HepG2 (cell line): Measurements from ENCODE around the gene TAGLN2. TPM values are rescaled to one million over a fixed set of nuclear protein-coding genes. Genes with fewer than 3 reads are reported as not detected.

ENCODE experiments used
- ATAC-seq: fragments of 200-7000 bp; cut with Tn5 transposase; 3 replicates; pipeline ENCODE4 v1.9.1; 2020; ENCODE audit warnings: mild to moderate bottlenecking, moderate library complexity
- BruUV-seq: library from RNA; stranded (reverse); fragments of 400-500 nt; replicated peaks from 2 replicates; lab custom pipeline; 2021; lab: Mats Ljungman, UMichigan
- CTCF ChIA-PET: fragments of 300-600 bp; formaldehyde crosslinking; extraction: SDS; loops from one replicate; lab custom pipeline; 2021; ENCODE audit warnings: low total read pairs, inconsistent platforms, low intra/inter-chr PET ratio; lab: Yijun Ruan, JAX
- POLR2A ChIA-PET: fragments of 350-600 bp; sonication (Branson Sonifier 250); formaldehyde crosslinking; loops from one replicate; lab custom pipeline; 2020; ENCODE audit warnings: antibody characterized with exemption, inconsistent platforms; lab: Yijun Ruan, JAX
- DNase-seq: peaks from one replicate; pipeline ENCODE4 v3.0.0-alpha.2; 2015; ENCODE audit warnings: low spot score
- FAIRE-seq: peaks from 3 replicates; lab custom pipeline; 2011; peaks lifted over from hg19 to GRCh38; lab: Jason Lieb, UNC
- H2AFZ ChIP-seq: one replicate; pipeline ENCODE4 v1.6.1; 2011; ENCODE audit warnings: low read length, inconsistent platforms
- H3K27ac ChIP-seq: fragments of 300-600 bp; 3 replicates; pipeline ENCODE4 v1.8.0; 2011; ENCODE audit warnings: mixed run types, mild to moderate bottlenecking, mixed read lengths, low read length, inconsistent platforms; ENCODE audit not compliant: insufficient read depth; ENCODE audit errors: extremely low read length
- H3K27me3 ChIP-seq, 2 experiments: fragments of 200-600 bp in 1 of 2; 2 replicates in 1 of 2; 3 replicates in 1 of 2; pipeline versions ENCODE4 v1.6.0 to v1.8.0; 2011; ENCODE audit warnings: low read length in 2 of 2, mild to moderate bottlenecking in 2 of 2, moderate library complexity in 2 of 2, inconsistent platforms in 1 of 2; ENCODE audit not compliant: insufficient read depth in 2 of 2, control insufficient read depth in 1 of 2
- H3K36me3 ChIP-seq, 2 experiments: fragments of 200-600 bp in 1 of 2; replicated peaks in 1 of 2; 2 replicates in 1 of 2; 3 replicates in 1 of 2; pipeline versions ENCODE4 v1.5.1 to v1.8.0; 2011; ENCODE audit warnings: low read length in 2 of 2, inconsistent platforms in 1 of 2; ENCODE audit not compliant: insufficient read depth in 2 of 2, control insufficient read depth in 1 of 2
- H3K4me1 ChIP-seq: 2 replicates; pipeline ENCODE4 v1.5.1; 2012; ENCODE audit warnings: low read length, inconsistent platforms; ENCODE audit not compliant: insufficient read depth
- H3K4me2 ChIP-seq: 2 replicates; pipeline ENCODE4 v1.6.0; 2011; ENCODE audit warnings: low read depth, low read length, inconsistent platforms
- H3K4me3 ChIP-seq, 3 experiments: fragments of 200-600 bp in 1 of 3; sonication (generic), shearing (Covaris generic) in 1 of 3; replicated peaks in 1 of 3; 2 replicates each; pipeline ENCODE4 v1.5.1; 2011 to 2016; ENCODE audit warnings: low read length in 3 of 3, inconsistent platforms in 2 of 3, low read depth in 2 of 3, mild to moderate bottlenecking in 2 of 3, control low read depth in 1 of 3, mixed read lengths in 1 of 3; ENCODE audit not compliant: insufficient read depth in 1 of 3
- H3K79me2 ChIP-seq: one replicate; pipeline ENCODE4 v1.6.1; 2011; ENCODE audit warnings: low read length, inconsistent platforms; ENCODE audit not compliant: insufficient read depth
- H3K9ac ChIP-seq: 2 replicates; pipeline ENCODE4 v1.6.0; 2011; ENCODE audit warnings: mild to moderate bottlenecking, low read depth, low read length, inconsistent platforms; ENCODE audit not compliant: insufficient read depth
- H3K9me3 ChIP-seq: 2 replicates; pipeline ENCODE4 v1.5.1; 2012; ENCODE audit warnings: mild to moderate bottlenecking, low read length
- H4K20me1 ChIP-seq: 2 replicates; pipeline ENCODE4 v1.6.0; 2011; ENCODE audit warnings: inconsistent platforms, mild to moderate bottlenecking, low read length, moderate library complexity; ENCODE audit not compliant: insufficient read depth
- FOXP4 ChIP-seq: sonication (generic); formaldehyde crosslinking; IDR thresholded peaks from 2 replicates; pipeline ENCODE4 v1.4.0; 2020; ENCODE audit warnings: missing genetic modification reagents
- MXD4 ChIP-seq: IDR thresholded peaks from 2 replicates; pipeline ENCODE4 v1.6.1; 2016; ENCODE audit warnings: mild to moderate bottlenecking, missing biosample characterization, missing genetic modification reagents
- SNAI1 ChIP-seq: sonication (generic); formaldehyde crosslinking; IDR thresholded peaks from 2 replicates; pipeline ENCODE4 v1.5.0; 2020; ENCODE audit warnings: mild to moderate bottlenecking, missing genetic modification reagents, borderline replicate concordance
- TBL1XR1 ChIP-seq: fragments of 150-350 bp; IDR thresholded peaks from 2 replicates; pipeline ENCODE4 v1.6.1; 2014; ENCODE audit warnings: borderline replicate concordance, low read length; ENCODE audit not compliant: partially characterized antibody
- XBP1 ChIP-seq: sonication (generic); formaldehyde crosslinking; IDR thresholded peaks from 2 replicates; pipeline ENCODE4 v1.5.0; 2020; ENCODE audit warnings: missing genetic modification reagents
- ZFP82 ChIP-seq: sonication (generic); formaldehyde crosslinking; IDR thresholded peaks from 2 replicates; pipeline ENCODE4 v1.5.1; 2020; ENCODE audit warnings: mild to moderate bottlenecking, missing genetic modification reagents, borderline replicate concordance
- ZNF503 ChIP-seq: sonication (generic); formaldehyde crosslinking; IDR thresholded peaks from 2 replicates; pipeline ENCODE4 v1.4.0; 2020; ENCODE audit warnings: missing genetic modification reagents
- ZNF512 ChIP-seq: sonication (generic); formaldehyde crosslinking; IDR thresholded peaks from 2 replicates; pipeline ENCODE4 v1.4.0; 2020; ENCODE audit warnings: mild to moderate bottlenecking, missing genetic modification reagents
- ZNF724P ChIP-seq: sonication (generic); formaldehyde crosslinking; IDR thresholded peaks from 2 replicates; pipeline ENCODE4 v1.8.0; 2022; ENCODE audit warnings: missing genetic modification reagents, borderline replicate concordance
- WGBS: methylation state at CpG from one replicate; pipeline ENCODE4 v1.1.6; 2017; ENCODE audit warnings: low lambda C conversion rate; 5-methylcytosine and 5-hydroxymethylcytosine counted together
- in situ Hi-C: cut with HindIII; loops from 2 replicates; pipeline ENCODE4 v1.10.0; 2017; ENCODE audit warnings: low pct_unique_long_range_greater_than_20kb; ENCODE audit not compliant: extremely low pct_ligation_motif_present
- intact Hi-C: fragments of 100-400 bp; cut with micrococcal nuclease; formaldehyde crosslinking; loops from one replicate; pipeline ENCODE4 v1.10.0; 2022; ENCODE audit not compliant: unreplicated experiment
- polyA plus RNA-seq, 8 experiments: library from polyadenylated mRNA; depleted of rRNA in 3 of 8; stranded (reverse) in 7 of 8; unstranded in 1 of 8; fragments of >200 nt; fragmentation: Illumina TruSeq in 4 of 8; extraction: Trizol in 4 of 8; gene quantifications; 2 replicates each; pipeline versions ENCODE4 v1.2.1 to v1.2.3, GENCODE V29; 2011 to 2016; ENCODE audit warnings: low read depth in 4 of 8, missing spikeins in 1 of 8, mixed read lengths in 1 of 8; ENCODE audit not compliant: insufficient read depth in 1 of 8
- total RNA-seq, 5 experiments: library from RNA; depleted of rRNA; stranded (reverse); fragments of >200 nt; fragmentation: Illumina TruSeq; extraction: Trizol; gene quantifications; 2 replicates each; pipeline ENCODE4 v1.2.3, GENCODE V29; 2016; ENCODE audit warnings: low read depth in 1 of 5

Gene TAGLN2
- total and polyA plus RNA-seq, 2 of the 13 experiments (the other 11 are each of a cell fraction or from before 2014, with no cell fraction given): 6.7 to 17.2 TPM

- intact Hi-C loops (no loop called here), in situ Hi-C loops (no loop called here)
- TF ChIP-seq SNAI1 (no peak), XBP1 (CRISPR knock-in tag) (no peak), ZNF512 (CRISPR knock-in tag) (no peak), MXD4 (CRISPR knock-in tag) (no peak), ZNF503 (CRISPR knock-in tag) (no peak), ZFP82 (no peak), TBL1XR1 (no peak), FOXP4 (CRISPR knock-in tag) (no peak), ZNF724P (CRISPR knock-in tag) (no peak)
- Histone ChIP-seq H3K27me3 (peaks cover 3 to 17% of the 10 kb centered on the region in 2 experiments; a peak in 4 of 5 replicates), H3K9me3 (no peaks in the 10 kb centered on the region), H3K79me2 (no peaks in the 10 kb centered on the region), H3K27ac (no peak overlapping the region), H3K9ac (no peak overlapping the region), H3K4me2 (no peak overlapping the region), H2AFZ (no peak overlapping the region), H4K20me1 (no peaks in the 10 kb centered on the region), H3K4me3 (no peak overlapping the region), H3K36me3 (no peaks in the 10 kb centered on the region), H3K4me1 (peaks cover 32% of the 10 kb centered on the region)
- no TSS peak for BruUV-seq
- ChIA-PET POLR2A (no interaction called here), CTCF (no interaction called here)
- DNase-seq (no peak), ATAC-seq (no peak), FAIRE-seq (no peak)
- 57% methylated on average over 3 of the region's 3 CpGs for WGBS
Measured at GRCh38 chr1:159968901-159969300, 43.6 kb upstream of the TAGLN2 start.
